ENCODE measurements around the gene CLDND1. TPM values are rescaled to one million over a fixed set of nuclear protein-coding genes. Genes with fewer than 3 reads are reported as not detected.

Gene CLDND1
- total RNA-seq, 1 experiment from 2014 or later, result 472 TPM

- no peak for TF ChIP-seq SP1 (IDR thresholded peaks at IDR 0.05; ENCODE audit: low read depth)
- no peak for TF ChIP-seq MAX (IDR thresholded peaks at IDR 0.05)
- TF ChIP-seq SRF (IDR thresholded peaks at IDR 0.05; ENCODE audit: low read depth), result no peak
- TF ChIP-seq ELF1 (IDR thresholded peaks at IDR 0.05; ENCODE audit: borderline replicate concordance, low read depth), result no peak
Observed at GRCh38 chr3:98554580-98554979, 31.9 kb upstream of the CLDND1 start (continued).

- Histone ChIP-seq H3K9me3 (ENCODE audit: control insufficient read depth in 1 of 2, insufficient read depth in 1 of 2, low read depth in 1 of 2, low read length in 2 of 2) (no peaks in the 10 kb centered on the region), H3K4me1 (ENCODE audit: control insufficient read depth in 1 of 2, insufficient read depth in 2 of 2, low read length in 2 of 2) (peaks cover 65 to 91% of the 10 kb centered on the region in 2 experiments), H3K9ac (ENCODE audit: low read length) (peak overlapping the region; percentile 71), H3K27ac (ENCODE audit: low read depth, low read length) (peak overlapping the region; percentile 98), H3K4me2 (ENCODE audit: low read length) (peak overlapping the region; percentile 60), H3K79me2 (ENCODE audit: insufficient read depth, low read length) (peaks cover 60% of the 10 kb centered on the region), H3K27me3 (ENCODE audit: insufficient read depth, low read length) (no peaks in the 10 kb centered on the region), H3K9me2 (ENCODE audit: insufficient read depth) (no peaks in the 10 kb centered on the region), H3K36me3 (ENCODE audit: control insufficient read depth in 1 of 2, insufficient read depth in 2 of 2, low read length in 2 of 2) (no peaks in the 10 kb centered on the region), H2AFZ (ENCODE audit: low read depth, low read length, poor library complexity, severe bottlenecking) (no peak overlapping the region), H3K4me3 (replicated peaks in 1 of 2; ENCODE audit: low read depth in 1 of 2, low read length in 2 of 2) (peak overlapping the region in 1 of 2 experiments; percentile 40; a peak in 1 of 4 replicates), H4K20me1 (ENCODE audit: insufficient read depth) (no peaks in the 10 kb centered on the region)
- RAD21 ChIA-PET (ENCODE audit: low non-redundant PET in 1 of 2, low total read pairs in 2 of 2, uncharacterized antibody in 2 of 2, unreplicated experiment in 2 of 2), result no interaction called here
- no peak for ATAC-seq
- CTCF ChIA-PET, result no interaction called here
- DNase-seq (ENCODE audit: low read depth, low spot score), result no peak
- no TSS peak for BruUV-seq (replicated peaks)
- intact Hi-C loops (cut with micrococcal nuclease), result no loop called here
- TF ChIP-seq EGR1 (IDR thresholded peaks at IDR 0.05; ENCODE audit: low read depth), result no peak
- no peak for TF ChIP-seq YY1 (IDR thresholded peaks at IDR 0.05; ENCODE audit: extremely low read depth, insufficient replicate concordance, low read depth, low read length)
- TF ChIP-seq ATF3 (IDR thresholded peaks at IDR 0.05), result no peak
- TF ChIP-seq MAX (IDR thresholded peaks at IDR 0.05), result no peak
- no peak for TF ChIP-seq FOSL1 (IDR thresholded peaks at IDR 0.05; ENCODE audit: low read depth)
- no peak for TF ChIP-seq EZH2phosphoT487 (IDR thresholded peaks at IDR 0.05; ENCODE audit: borderline replicate concordance)
- TF ChIP-seq POLR2AphosphoS5 (IDR thresholded peaks at IDR 0.05; ENCODE audit: low read depth, low read length), result no peak
- no peak for TF ChIP-seq SRF (IDR thresholded peaks at IDR 0.05; ENCODE audit: low read depth)
- TF ChIP-seq CEBPB (IDR thresholded peaks at IDR 0.05; ENCODE audit: low read depth), result no peak
- no peak for TF ChIP-seq JUND (IDR thresholded peaks at IDR 0.05)
- TF ChIP-seq ZBTB33 (IDR thresholded peaks at IDR 0.05; ENCODE audit: extremely low read depth, insufficient replicate concordance, low read length), result no peak
- TF ChIP-seq EZH2 (IDR thresholded peaks at IDR 0.05), result no peak
- no peak for TF ChIP-seq ELF1 (IDR thresholded peaks at IDR 0.05; ENCODE audit: borderline replicate concordance, low read depth)
- POLR2A ChIA-PET, result interaction anchor here (1.1 to 3.7 kb wide), 6 partner anchors 11 to 39 kb away, joined by 3 to 19 read pairs (median 4); no protein-coding TSS in a partner anchor
Observed at GRCh38 chr3:98553753-98554152, 31.1 kb upstream of the CLDND1 start.
